Measurements from ENCODE around the gene ARF5.

- TF ChIP-seq CTCF (IDR thresholded peaks at IDR 0.05) (no peak), POLR2AphosphoS5 (IDR thresholded peaks at IDR 0.05; ENCODE audit: insufficient read depth in 1 of 2, low read depth in 1 of 2) (no peak)
Measured at GRCh38 chr7:127619681-127620405, 31.6 kb downstream of the ARF5 start.

Data from vagina (tissue), 2 donors.